Nephron progenitor cell (in vitro differentiated cells): ENCODE results near the gene GPR52.
"Not testable (repeated sequence)": the region's sequence is repeated elsewhere in the genome, so short reads cannot be mapped to it uniquely, and the experiment has no call there.

ENCODE experiments used
- DNase-seq: peaks from one replicate; pipeline ENCODE4 v3.0.0; 2021
- H3K27ac Mint-ChIP-seq: 2 replicates; pipeline ENCODE4 v1.8.0; 2021; ENCODE audit warnings: mild to moderate bottlenecking, moderate library complexity, mixed read lengths
- H3K27me3 Mint-ChIP-seq: 2 replicates; pipeline ENCODE4 v1.8.0; 2021; ENCODE audit warnings: mild to moderate bottlenecking, low read depth, mixed read lengths; ENCODE audit not compliant: poor library complexity
- H3K36me3 Mint-ChIP-seq: 2 replicates; pipeline ENCODE4 v1.8.0; 2021; ENCODE audit warnings: low read depth, mixed read lengths
- H3K4me1 Mint-ChIP-seq: 2 replicates; pipeline ENCODE4 v1.8.0; 2021; ENCODE audit warnings: mixed read lengths
- H3K4me3 Mint-ChIP-seq: 2 replicates; pipeline ENCODE4 v1.8.0; 2021; ENCODE audit warnings: mild to moderate bottlenecking, moderate library complexity, mixed read lengths
- H3K9me3 Mint-ChIP-seq: 2 replicates; pipeline ENCODE4 v1.8.0; 2021; ENCODE audit warnings: mild to moderate bottlenecking, moderate library complexity, mixed read lengths
- CTCF ChIP-seq: fragments of 200-600 bp; sonication (generic); IDR thresholded peaks from 2 replicates; pipeline ENCODE4 v1.5.0; 2021; ENCODE audit warnings: antibody characterized with exemption

GPR52 gene

GRCh38 chr1:174407665-174408064 is 40.1 kb upstream of the GPR52 start:
- Mint-ChIP-seq H3K36me3 (peaks cover 9% of the 10 kb centered on the region), H3K27me3 (no peaks in the 10 kb centered on the region), H3K4me1 (no peaks in the 10 kb centered on the region), H3K9me3 (peaks cover 5% of the 10 kb centered on the region), H3K4me3 (no peak overlapping the region), H3K27ac (no peak overlapping the region)
- TF ChIP-seq CTCF = no peak
- no peak for DNase-seq

DNA sequence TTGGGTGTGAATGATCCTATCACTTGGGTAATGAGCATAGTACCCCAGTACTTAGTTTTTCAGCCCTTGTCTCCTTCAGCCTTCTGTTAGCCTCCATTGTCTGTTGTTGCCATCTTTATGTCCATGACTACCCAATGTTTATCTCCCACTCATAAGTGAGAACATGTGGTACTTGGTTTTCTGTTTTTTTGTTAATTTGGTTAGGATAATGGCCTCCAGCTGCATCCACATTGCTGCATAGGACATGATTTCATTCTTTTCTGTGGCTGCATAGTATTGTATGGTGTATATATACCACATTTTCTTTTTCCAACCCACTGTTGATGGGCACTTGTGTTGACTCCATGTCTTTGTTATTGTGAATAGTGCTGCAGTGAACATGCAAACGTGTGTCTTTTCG is 39.6 kb upstream of the GPR52 start:
- no peaks in the 10 kb centered on the region for H3K4me1 Mint-ChIP-seq
- no peaks in the 10 kb centered on the region for H3K27me3 Mint-ChIP-seq
- H3K4me3 Mint-ChIP-seq = no peak overlapping the region
- H3K9me3 Mint-ChIP-seq = peaks cover 5% of the 10 kb centered on the region
- DNase-seq = no peak
- peaks cover 9% of the 10 kb centered on the region for H3K36me3 Mint-ChIP-seq
- H3K27ac Mint-ChIP-seq = no peak overlapping the region
- no peak for TF ChIP-seq CTCF

DNA sequence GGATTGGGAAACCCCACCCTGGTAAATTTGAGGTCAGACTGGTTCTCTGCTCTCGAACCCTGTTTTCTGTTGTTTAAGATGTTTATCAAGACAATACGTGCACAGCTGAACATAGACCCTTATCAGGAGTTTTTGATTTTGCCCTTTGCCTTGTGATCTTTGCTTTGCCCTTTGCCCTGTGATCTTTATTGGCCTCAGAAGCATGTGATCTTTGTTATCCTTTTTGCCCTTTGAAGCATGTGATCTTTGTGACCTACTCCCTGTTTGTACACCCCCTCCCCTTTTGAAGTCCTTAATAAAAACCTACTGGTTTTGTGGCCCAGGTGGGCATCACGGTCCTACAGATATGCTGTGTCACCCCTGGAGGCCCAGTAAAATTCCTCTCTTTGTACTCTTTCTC is 38.0 kb upstream of the GPR52 start:
- H3K27me3 Mint-ChIP-seq, H3K4me1 Mint-ChIP-seq, H3K36me3 Mint-ChIP-seq, DNase-seq, H3K9me3 Mint-ChIP-seq, H3K27ac Mint-ChIP-seq, H3K4me3 Mint-ChIP-seq: not testable (repeated sequence)

- DNase-seq = no peak
- H3K36me3 Mint-ChIP-seq = peaks cover 8% of the 10 kb centered on the region
- no peak overlapping the region for H3K27ac Mint-ChIP-seq
- H3K27me3 Mint-ChIP-seq = no peaks in the 10 kb centered on the region
- peak; percentile 8 for TF ChIP-seq CTCF
- no peak overlapping the region for H3K4me3 Mint-ChIP-seq
- H3K4me1 Mint-ChIP-seq = no peaks in the 10 kb centered on the region
- peaks cover 5% of the 10 kb centered on the region for H3K9me3 Mint-ChIP-seq
Observed at GRCh38 chr1:174413632-174414031, 34.1 kb upstream of the GPR52 start.

DNA sequence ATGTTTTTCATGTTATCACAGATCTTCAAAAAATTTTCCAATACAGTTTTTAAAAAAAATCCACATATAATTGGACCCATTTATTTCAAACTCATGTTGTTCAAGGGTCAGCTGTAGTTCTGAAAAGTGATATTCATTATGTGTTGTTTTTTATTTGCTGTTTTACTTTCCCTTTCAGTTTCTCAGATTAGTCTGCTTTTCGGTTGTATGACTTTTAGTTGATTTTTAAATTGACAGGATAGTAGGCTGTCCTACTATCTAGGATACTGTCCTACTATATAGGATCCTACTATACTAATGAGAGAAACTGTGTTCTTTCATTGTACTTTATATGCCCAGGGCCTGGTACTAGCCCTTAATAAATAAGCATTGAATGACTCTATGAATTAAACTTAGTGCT is 33.6 kb upstream of the GPR52 start:
- no peaks in the 10 kb centered on the region for H3K27me3 Mint-ChIP-seq
- TF ChIP-seq CTCF = no peak
- no peak overlapping the region for H3K27ac Mint-ChIP-seq
- peaks cover 5% of the 10 kb centered on the region for H3K9me3 Mint-ChIP-seq
- peaks cover 5% of the 10 kb centered on the region for H3K36me3 Mint-ChIP-seq
- H3K4me3 Mint-ChIP-seq = no peak overlapping the region
- DNase-seq = no peak
- no peaks in the 10 kb centered on the region for H3K4me1 Mint-ChIP-seq

DNA sequence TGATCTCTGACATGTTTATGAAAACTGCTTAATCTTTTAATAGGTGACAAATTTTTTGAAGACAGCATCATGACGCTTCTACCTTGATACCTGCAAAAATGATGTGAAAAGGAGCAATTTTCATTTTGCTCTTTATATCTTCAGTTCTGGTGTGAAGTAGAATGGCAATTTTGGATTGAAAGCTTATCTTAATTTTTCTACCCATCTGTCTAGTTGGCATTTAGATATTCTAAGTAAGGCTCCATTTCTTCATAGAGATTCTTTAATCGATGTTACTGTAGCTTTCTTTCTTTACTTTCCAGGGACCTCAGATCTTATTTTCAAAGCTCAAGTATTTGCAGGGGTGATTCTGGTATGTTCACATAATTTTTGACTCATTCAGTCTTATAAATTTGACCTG is 32.3 kb upstream of the GPR52 start:
- no peak for DNase-seq
- H3K27ac Mint-ChIP-seq = no peak overlapping the region
- no peak for TF ChIP-seq CTCF

GRCh38 chr1:174417921-174418320 is 29.8 kb upstream of the GPR52 start:
- no peak for DNase-seq
- TF ChIP-seq CTCF = no peak
- Mint-ChIP-seq H3K27ac (no peak overlapping the region), H3K9me3 (no peaks in the 10 kb centered on the region), H3K27me3 (no peaks in the 10 kb centered on the region), H3K4me1 (no peaks in the 10 kb centered on the region), H3K4me3 (no peak overlapping the region), H3K36me3 (no peaks in the 10 kb centered on the region)

More for the DNA sequence above, 32.3 kb upstream of the GPR52 start:
- Mint-ChIP-seq H3K36me3 (no peaks in the 10 kb centered on the region), H3K4me3 (no peak overlapping the region), H3K9me3 (no peaks in the 10 kb centered on the region), H3K27me3 (no peaks in the 10 kb centered on the region), H3K4me1 (no peaks in the 10 kb centered on the region)
